ENCODE data around the gene MICAL2. TPM values are rescaled to one million over a fixed set of nuclear protein-coding genes. Genes with fewer than 3 reads are reported as not detected.

MICAL2 gene
- total RNA-seq, 1 donor from 2014 or later: 0.27 TPM

DNA sequence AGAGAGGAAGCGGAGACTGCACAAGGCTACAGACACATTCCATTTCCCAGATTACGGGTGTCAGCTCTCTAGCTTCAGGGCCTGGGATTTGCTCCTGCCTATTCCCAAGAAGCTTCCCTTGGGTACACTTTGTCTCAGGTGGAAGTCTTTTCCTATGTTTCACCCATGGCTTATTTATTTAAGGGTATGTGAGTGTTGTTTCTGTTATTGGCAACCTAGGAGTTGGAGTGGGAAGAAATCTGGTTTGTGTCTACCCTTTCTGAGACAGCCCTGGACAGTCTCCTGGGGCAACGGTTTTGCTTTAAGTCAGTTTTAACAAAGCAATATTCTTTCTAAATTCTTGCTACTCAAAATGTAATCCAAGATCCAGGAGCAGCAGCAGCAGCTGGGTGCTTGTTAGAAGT lies 127.0 kb downstream of the MICAL2 start:
- no peaks in the 10 kb centered on the region for H3K9me3 Mint-ChIP-seq
- CTCF ChIA-PET: interaction anchor here (0.7 to 4.1 kb wide), 3 partner anchors 73 to 192 kb away, joined by 3 to 19 read pairs (median 14); no protein-coding TSS in a partner anchor
- POLR2A ChIA-PET: no interaction called here
- no peak for DNase-seq
- no peak for ATAC-seq (ENCODE audit: low read depth)
- H3K4me1 Mint-ChIP-seq: peaks cover 8% of the 10 kb centered on the region
- no peak overlapping the region for H3K4me3 Mint-ChIP-seq
- H3K27ac Mint-ChIP-seq: no peak overlapping the region
- TF ChIP-seq, protein P1, sequence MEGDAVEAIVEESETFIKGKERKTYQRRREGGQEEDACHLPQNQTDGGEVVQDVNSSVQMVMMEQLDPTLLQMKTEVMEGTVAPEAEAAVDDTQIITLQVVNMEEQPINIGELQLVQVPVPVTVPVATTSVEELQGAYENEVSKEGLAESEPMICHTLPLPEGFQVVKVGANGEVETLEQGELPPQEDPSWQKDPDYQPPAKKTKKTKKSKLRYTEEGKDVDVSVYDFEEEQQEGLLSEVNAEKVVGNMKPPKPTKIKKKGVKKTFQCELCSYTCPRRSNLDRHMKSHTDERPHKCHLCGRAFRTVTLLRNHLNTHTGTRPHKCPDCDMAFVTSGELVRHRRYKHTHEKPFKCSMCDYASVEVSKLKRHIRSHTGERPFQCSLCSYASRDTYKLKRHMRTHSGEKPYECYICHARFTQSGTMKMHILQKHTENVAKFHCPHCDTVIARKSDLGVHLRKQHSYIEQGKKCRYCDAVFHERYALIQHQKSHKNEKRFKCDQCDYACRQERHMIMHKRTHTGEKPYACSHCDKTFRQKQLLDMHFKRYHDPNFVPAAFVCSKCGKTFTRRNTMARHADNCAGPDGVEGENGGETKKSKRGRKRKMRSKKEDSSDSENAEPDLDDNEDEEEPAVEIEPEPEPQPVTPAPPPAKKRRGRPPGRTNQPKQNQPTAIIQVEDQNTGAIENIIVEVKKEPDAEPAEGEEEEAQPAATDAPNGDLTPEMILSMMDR (IDR thresholded peaks at IDR 0.05): no peak
- H3K36me3 Mint-ChIP-seq (ENCODE audit: low read depth): no peaks in the 10 kb centered on the region
- intact Hi-C loops (cut with micrococcal nuclease): no loop called here
- peaks cover 9% of the 10 kb centered on the region for H3K27me3 Mint-ChIP-seq

DNA sequence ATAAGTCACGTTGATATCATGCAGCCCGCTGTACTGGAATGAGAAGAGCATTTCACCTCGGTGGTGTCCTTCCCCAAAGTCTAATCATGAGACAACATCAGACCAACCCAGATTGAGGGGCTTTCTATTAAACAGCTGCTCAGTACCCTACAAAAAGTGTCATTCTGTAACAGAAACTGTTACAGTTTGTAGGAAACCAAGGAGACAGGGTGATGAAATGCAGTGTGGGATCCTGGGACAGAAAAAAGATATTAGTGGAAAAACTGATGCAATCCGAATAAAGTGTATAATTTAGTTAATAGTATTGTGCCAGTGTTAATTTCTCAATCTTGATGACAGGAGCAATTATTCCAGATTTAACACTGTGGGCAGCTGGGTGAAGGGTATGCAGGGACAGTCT lies 128.0 kb downstream of the MICAL2 start:
- no peaks in the 10 kb centered on the region for H3K36me3 Mint-ChIP-seq (ENCODE audit: low read depth)
- peaks cover 8% of the 10 kb centered on the region for H3K4me1 Mint-ChIP-seq
- H3K9me3 Mint-ChIP-seq: no peaks in the 10 kb centered on the region
- TF ChIP-seq, protein P1 (IDR thresholded peaks at IDR 0.05): no peak
- DNase-seq (no peak), ATAC-seq (ENCODE audit: low read depth) (no peak)
- intact Hi-C loops (cut with micrococcal nuclease): no loop called here
- ChIA-PET CTCF (interaction anchor here (4.1 kb wide), 1 partner anchor 194 kb away, joined by 14 read pairs; no protein-coding TSS in a partner anchor), POLR2A (no interaction called here)
- no peak overlapping the region for H3K4me3 Mint-ChIP-seq
- peaks cover 10% of the 10 kb centered on the region for H3K27me3 Mint-ChIP-seq
- no peak overlapping the region for H3K27ac Mint-ChIP-seq

DNA sequence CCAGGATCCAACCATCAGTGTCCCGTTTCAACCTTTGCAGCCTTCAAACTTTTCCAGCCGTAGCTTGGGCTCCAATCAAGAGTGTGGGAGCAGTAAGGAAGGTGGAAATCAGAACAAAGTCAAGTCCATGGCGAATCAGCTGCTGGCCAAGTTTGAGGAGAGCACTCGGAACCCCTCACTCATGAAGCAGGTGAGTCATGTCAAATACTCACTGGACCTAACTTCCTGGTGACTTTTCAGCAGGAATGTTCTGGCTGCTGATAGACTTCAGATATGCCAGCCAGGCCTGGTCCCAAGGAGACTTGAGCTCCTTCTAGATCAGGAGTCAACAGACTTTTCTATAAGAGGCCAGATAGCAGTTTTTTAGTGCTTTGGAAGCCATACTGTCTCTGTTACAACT lies 129.0 kb downstream of the MICAL2 start:
- no peaks in the 10 kb centered on the region for H3K9me3 Mint-ChIP-seq
- POLR2A ChIA-PET: no interaction called here
- intact Hi-C loops (cut with micrococcal nuclease): no loop called here
- H3K27ac Mint-ChIP-seq: no peak overlapping the region
- H3K4me1 Mint-ChIP-seq: peaks cover 8% of the 10 kb centered on the region
- no peak overlapping the region for H3K4me3 Mint-ChIP-seq
- no peaks in the 10 kb centered on the region for H3K36me3 Mint-ChIP-seq (ENCODE audit: low read depth)
- ATAC-seq (ENCODE audit: low read depth) (no peak), DNase-seq (no peak)
- peaks cover 10% of the 10 kb centered on the region for H3K27me3 Mint-ChIP-seq
- TF ChIP-seq, protein P1 (IDR thresholded peaks at IDR 0.05): no peak
- CTCF ChIA-PET: interaction anchor here (4.1 kb wide), 1 partner anchor 194 kb away, joined by 14 read pairs; no protein-coding TSS in a partner anchor

DNA sequence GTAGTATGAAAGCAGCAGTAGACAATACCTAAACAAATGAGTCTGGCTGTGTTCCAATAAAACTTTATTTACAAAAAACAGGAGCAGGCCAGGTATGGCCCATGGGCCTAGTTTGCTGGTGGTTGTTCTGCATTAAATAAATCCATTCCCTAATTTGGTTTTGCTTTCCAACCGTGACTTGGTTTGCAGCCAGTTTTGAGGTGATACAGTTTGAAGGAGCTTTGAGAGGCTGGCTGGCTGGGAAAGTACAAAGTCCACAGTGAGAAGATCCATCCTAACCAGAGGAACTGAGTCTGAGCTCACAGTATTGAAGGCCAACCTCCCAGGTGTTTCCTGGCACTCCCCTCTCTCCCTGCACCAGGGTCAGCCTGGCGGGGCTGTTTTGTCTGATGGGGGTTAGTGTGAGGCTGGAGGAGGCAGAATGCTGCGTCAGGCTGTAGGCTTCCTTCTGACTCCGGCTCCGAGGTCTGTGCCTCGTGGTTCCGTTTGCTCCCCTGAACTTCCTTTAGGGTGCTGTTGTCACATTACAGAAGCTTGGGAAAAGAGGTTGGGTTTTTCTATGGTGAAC lies 129.5 kb downstream of the MICAL2 start:
- TF ChIP-seq, protein P1 (IDR thresholded peaks at IDR 0.05): no peak
- DNase-seq: no peak
- POLR2A ChIA-PET: no interaction called here
- ATAC-seq (ENCODE audit: low read depth): no peak
- H3K36me3 Mint-ChIP-seq (ENCODE audit: low read depth): no peaks in the 10 kb centered on the region
- H3K4me3 Mint-ChIP-seq: no peak overlapping the region
- CTCF ChIA-PET: no interaction called here
- H3K4me1 Mint-ChIP-seq: peaks cover 8% of the 10 kb centered on the region
- intact Hi-C loops (cut with micrococcal nuclease): no loop called here
- peaks cover 5% of the 10 kb centered on the region for H3K27me3 Mint-ChIP-seq
- H3K27ac Mint-ChIP-seq: no peak overlapping the region
- no peaks in the 10 kb centered on the region for H3K9me3 Mint-ChIP-seq

DNA sequence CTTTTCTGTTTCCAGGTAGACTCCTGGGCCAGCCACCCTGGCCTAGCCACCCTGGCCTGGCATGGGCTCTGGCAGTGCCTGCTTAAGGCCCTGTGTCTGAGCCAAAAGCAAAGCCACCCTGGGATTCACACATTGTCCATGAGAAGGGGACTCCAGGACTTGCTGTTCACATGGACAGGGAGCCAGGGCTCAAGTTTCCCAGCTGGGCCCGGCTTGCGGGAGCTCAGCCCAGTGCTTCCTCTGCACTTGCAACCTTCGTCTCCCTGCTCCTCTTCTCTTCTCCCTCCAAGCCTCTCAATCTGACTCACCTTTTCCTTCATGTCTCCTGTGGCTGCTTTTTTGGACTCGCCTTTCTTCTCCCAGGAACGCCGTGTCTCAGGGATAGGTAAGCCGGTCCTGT lies 130.3 kb downstream of the MICAL2 start:
- TF ChIP-seq, protein P1 (IDR thresholded peaks at IDR 0.05): no peak
- H3K27me3 Mint-ChIP-seq: peaks cover 5% of the 10 kb centered on the region
- no peaks in the 10 kb centered on the region for H3K36me3 Mint-ChIP-seq (ENCODE audit: low read depth)
- CTCF ChIA-PET: no interaction called here
- no peaks in the 10 kb centered on the region for H3K9me3 Mint-ChIP-seq
- DNase-seq (no peak), ATAC-seq (ENCODE audit: low read depth) (no peak)
- H3K27ac Mint-ChIP-seq: no peak overlapping the region
- POLR2A ChIA-PET: no interaction called here
- H3K4me3 Mint-ChIP-seq: no peak overlapping the region
- peaks cover 8% of the 10 kb centered on the region for H3K4me1 Mint-ChIP-seq
- intact Hi-C loops (cut with micrococcal nuclease): no loop called here

All from activated B cell treated with CpG ODN at 0.5 μM for 24 hours (primary cell).